Measurements from ENCODE around the gene APEH.

DNA sequence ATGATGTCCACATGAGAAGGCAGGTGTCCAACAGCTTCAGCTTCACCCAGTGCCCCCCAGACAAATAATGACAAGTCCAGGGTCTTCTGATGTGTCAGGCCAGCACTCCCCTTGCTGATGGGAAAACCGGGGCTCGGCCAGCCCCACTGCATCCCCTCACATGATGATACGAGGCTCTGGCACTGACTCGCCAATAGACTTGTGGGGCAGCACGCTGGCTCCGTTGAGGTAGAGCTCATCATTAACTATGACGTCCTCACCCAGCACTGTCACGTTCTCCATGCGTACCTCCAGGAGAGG lies 47.4 kb downstream of the APEH start:
- no peak for TF ChIP-seq POLR2A (IDR thresholded peaks at IDR 0.05)
- TF ChIP-seq, protein P1, sequence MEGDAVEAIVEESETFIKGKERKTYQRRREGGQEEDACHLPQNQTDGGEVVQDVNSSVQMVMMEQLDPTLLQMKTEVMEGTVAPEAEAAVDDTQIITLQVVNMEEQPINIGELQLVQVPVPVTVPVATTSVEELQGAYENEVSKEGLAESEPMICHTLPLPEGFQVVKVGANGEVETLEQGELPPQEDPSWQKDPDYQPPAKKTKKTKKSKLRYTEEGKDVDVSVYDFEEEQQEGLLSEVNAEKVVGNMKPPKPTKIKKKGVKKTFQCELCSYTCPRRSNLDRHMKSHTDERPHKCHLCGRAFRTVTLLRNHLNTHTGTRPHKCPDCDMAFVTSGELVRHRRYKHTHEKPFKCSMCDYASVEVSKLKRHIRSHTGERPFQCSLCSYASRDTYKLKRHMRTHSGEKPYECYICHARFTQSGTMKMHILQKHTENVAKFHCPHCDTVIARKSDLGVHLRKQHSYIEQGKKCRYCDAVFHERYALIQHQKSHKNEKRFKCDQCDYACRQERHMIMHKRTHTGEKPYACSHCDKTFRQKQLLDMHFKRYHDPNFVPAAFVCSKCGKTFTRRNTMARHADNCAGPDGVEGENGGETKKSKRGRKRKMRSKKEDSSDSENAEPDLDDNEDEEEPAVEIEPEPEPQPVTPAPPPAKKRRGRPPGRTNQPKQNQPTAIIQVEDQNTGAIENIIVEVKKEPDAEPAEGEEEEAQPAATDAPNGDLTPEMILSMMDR (IDR thresholded peaks at IDR 0.05): no peak
